Adrenal gland (tissue), 12 donors: ENCODE measurements around the gene CENPL. TPM values are rescaled to one million over a fixed set of nuclear protein-coding genes. Genes with fewer than 3 reads are reported as not detected.
"Not testable (repeated sequence)": the region's sequence is repeated elsewhere in the genome, so short reads cannot be mapped to it uniquely, and the experiment has no call there.

ENCODE experiments used
- DNase-seq, 7 donors: peaks; one replicate each; pipeline ENCODE4 v3.0.0-alpha.2; 2019 to 2020
- H3K27ac ChIP-seq, 5 donors: fragments of 200-600 bp; sonication (generic) in 4 of 5; 1 replicate in 3 of 5; 2 replicates in 2 of 5; pipeline versions ENCODE4 v1.5.1 to v1.8.0; 2016 to 2020; ENCODE audit warnings: mild to moderate bottlenecking in 1 of 5
- H3K27me3 ChIP-seq: fragments of 200-600 bp; 2 replicates; pipeline ENCODE4 v1.8.0; 2021
- H3K36me3 ChIP-seq, 2 donors: fragments of 200-600 bp; replicated peaks in 1 of 2; 1 replicate in 1 of 2; 2 replicates in 1 of 2; pipeline versions ENCODE4 v1.5.1 to v1.8.0; 2018 to 2022
- H3K4me1 ChIP-seq, 2 donors: fragments of 200-600 bp; replicated peaks in 1 of 2; 1 replicate in 1 of 2; 2 replicates in 1 of 2; pipeline versions ENCODE4 v1.5.1 to v1.8.0; 2018 to 2021
- H3K4me3 ChIP-seq, 4 donors: fragments of 200-600 bp; sonication (generic) in 3 of 4; one replicate each; pipeline ENCODE4 v1.5.1; 2016 to 2018
- H3K9me3 ChIP-seq, 3 donors: fragments of 200-600 bp; sonication (generic) in 1 of 3; replicated peaks in 1 of 3; 1 replicate in 2 of 3; 2 replicates in 1 of 3; pipeline versions ENCODE4 v1.5.1 to v1.8.0; 2016 to 2021
- CTCF ChIP-seq, 6 experiments: fragments of 450-650 bp in 4 of 6; fragments of 200-600 bp in 2 of 6; sonication (generic) in 1 of 6; IDR thresholded peaks; 1 replicate in 5 of 6; 2 replicates in 1 of 6; pipeline versions ENCODE4 v1.5.1 to v1.8.0; 2016 to 2021; ENCODE audit warnings: antibody characterized with exemption in 6 of 6, mild to moderate bottlenecking in 2 of 6, moderate library complexity in 1 of 6
- POLR2A ChIP-seq, 2 donors: fragments of 450-650 bp; IDR thresholded peaks; one replicate each; pipeline ENCODE4 v1.6.1; 2017; ENCODE audit warnings: antibody characterized with exemption in 2 of 2, mild to moderate bottlenecking in 2 of 2, moderate library complexity in 1 of 2
- WGBS, 4 donors: extraction: QIAGEN DNeasy Blood & Tissue Kit in 2 of 4; methylation state at CpG; one replicate each; pipeline versions ENCODE4 v1.1.5 to v1.1.7; 2013 to 2017; 5-methylcytosine and 5-hydroxymethylcytosine counted together
- intact Hi-C, 2 donors: fragments of 100-400 bp; cut with DNase I; formaldehyde crosslinking; loops; one replicate each; pipeline versions ENCODE4 v1.14.1 to v1.15.0; 2022 to 2023
- polyA plus RNA-seq, 3 donors: library from polyadenylated mRNA; stranded (reverse); fragments of 200-250 nt in 2 of 3; fragments of 350-450 nt in 1 of 3; fragmentation: Illumina TruSeq in 1 of 3; extraction: RNeasy Lipid Tissue Mini Kit (QIAGEN cat#74804) in 1 of 3; gene quantifications; one replicate each; pipeline ENCODE4 v1.2.3, GENCODE V29; 2013 to 2014
- total RNA-seq, 9 donors: library from RNA; depleted of rRNA in 4 of 9; stranded (reverse); fragments of >200 nt in 4 of 9; fragments of 120-200 nt in 1 of 9; fragmentation: NEBNext Ultra II Directional in 1 of 9; extraction: Animal tissue kit (Norgen Biotek cat#: 25700) in 1 of 9; gene quantifications; one replicate each; pipeline versions ENCODE4 v1.1.0 to v1.2.4, GENCODE V29; 2013 to 2023
- donor health status: healthy with polysubstance abuse.
- donor health status: Bipolar disorder and iron deficiency.
- donor health status: DM: yes; HTN: yes; CAD: no.
- donor health status: DM: no; HTN: no; CAD: no.
- donor health status: DM: no; HTN: no; CAD: no.
- donor health status: DM: yes; HTN: yes; CAD: no.

Gene CENPL
- total and polyA plus RNA-seq, 12 donors, result 0.94 to 63.3 (median 5.4) TPM

GRCh38 chr1:173818459-173818858 lies 6.2 kb downstream of the CENPL start:
- Histone ChIP-seq H3K36me3 (no peaks in the 10 kb centered on the region), H3K9me3 (no peaks in the 10 kb centered on the region), H3K27me3 (no peaks in the 10 kb centered on the region), H3K27ac (no peak overlapping the region), H3K4me3 (no peak overlapping the region), H3K4me1 (peaks cover under 1 to 2% of the 10 kb centered on the region in 2 donors)
- intact Hi-C loops, result no loop called here
- TF ChIP-seq POLR2A (IDR thresholded peaks at IDR 0.05) (no peak), CTCF (IDR thresholded peaks at IDR 0.05) (no peak)
- WGBS, 4 donors, result 85 to 100% (median 91%) methylated on average over 1 of the region's 1 CpG
- no peak for DNase-seq

GRCh38 chr1:173813654-173814053 lies 11.0 kb downstream of the CENPL start:
- H3K9me3 ChIP-seq, H3K4me1 ChIP-seq, H3K36me3 ChIP-seq, H3K27ac ChIP-seq, H3K4me3 ChIP-seq, intact Hi-C loops, DNase-seq, H3K27me3 ChIP-seq: not testable (repeated sequence)
- 93 to 98% (median 96%) methylated on average over 5 of the region's 5 CpGs for WGBS, 4 donors

GRCh38 chr1:173802961-173803360 lies 21.7 kb downstream of the CENPL start:
- Histone ChIP-seq H3K27me3 (no peaks in the 10 kb centered on the region), H3K9me3 (no peaks in the 10 kb centered on the region), H3K27ac (no peak overlapping the region), H3K36me3 (peaks cover 0 to 5% of the 10 kb centered on the region in 2 donors), H3K4me1 (no peaks in the 10 kb centered on the region), H3K4me3 (no peak overlapping the region)
- WGBS, 4 donors, result 92 to 97% (median 96%) methylated on average over 2 of the region's 2 CpGs
- DNase-seq, result no peak
- TF ChIP-seq POLR2A (IDR thresholded peaks at IDR 0.05) (no peak), CTCF (IDR thresholded peaks at IDR 0.05) (no peak)
- intact Hi-C loops, result no loop called here

GRCh38 chr1:173799995-173800394 lies 24.7 kb downstream of the CENPL start:
- H3K27me3 ChIP-seq, DNase-seq, H3K4me3 ChIP-seq, intact Hi-C loops, H3K27ac ChIP-seq, H3K4me1 ChIP-seq, H3K36me3 ChIP-seq, H3K9me3 ChIP-seq: not testable (repeated sequence)
- 98 to 100% (median 100%) methylated on average over 1 of the region's 1 CpG for WGBS, 4 donors

GRCh38 chr1:173798078-173798477 lies 26.6 kb downstream of the CENPL start:
- DNase-seq, result no peak
- intact Hi-C loops, result no loop called here
- Histone ChIP-seq H3K4me1 (no peaks in the 10 kb centered on the region), H3K27ac (no peak overlapping the region), H3K27me3 (no peaks in the 10 kb centered on the region), H3K36me3 (no peaks in the 10 kb centered on the region), H3K4me3 (no peak overlapping the region), H3K9me3 (no peaks in the 10 kb centered on the region)
- TF ChIP-seq POLR2A (IDR thresholded peaks at IDR 0.05) (no peak), CTCF (IDR thresholded peaks at IDR 0.05) (no peak)
